ENCODE measurements around the gene AUTS2.

Gene AUTS2

DNA sequence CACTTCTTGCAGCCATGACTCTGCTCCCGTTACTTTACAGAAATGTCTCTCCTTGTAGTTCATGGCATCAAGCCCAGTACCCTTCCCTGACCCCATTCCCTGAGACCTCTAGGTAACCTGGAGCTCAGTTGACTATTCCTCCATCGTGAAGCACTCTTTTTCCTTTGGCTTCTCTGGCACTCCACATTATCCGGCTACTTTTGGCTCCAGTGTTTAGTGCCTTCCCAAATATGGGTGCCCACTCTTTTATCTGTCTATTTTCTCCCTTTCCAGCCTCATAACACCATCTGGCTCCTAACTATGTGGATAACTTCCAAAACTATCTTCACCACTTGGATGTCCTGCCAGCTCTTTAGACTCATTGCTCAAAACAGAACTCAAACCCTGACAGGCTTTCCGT, 788.9 kb downstream of the AUTS2 start:
- no peak overlapping the region for H3K9ac ChIP-seq (ENCODE audit: low read length)
- H4K20me1 ChIP-seq (ENCODE audit: insufficient read depth, low read length), result no peaks in the 10 kb centered on the region
- peaks cover 5% of the 10 kb centered on the region; the same call in 1 of the 2 replicates for H3K36me3 ChIP-seq (ENCODE audit: insufficient read depth, low read length)

DNA sequence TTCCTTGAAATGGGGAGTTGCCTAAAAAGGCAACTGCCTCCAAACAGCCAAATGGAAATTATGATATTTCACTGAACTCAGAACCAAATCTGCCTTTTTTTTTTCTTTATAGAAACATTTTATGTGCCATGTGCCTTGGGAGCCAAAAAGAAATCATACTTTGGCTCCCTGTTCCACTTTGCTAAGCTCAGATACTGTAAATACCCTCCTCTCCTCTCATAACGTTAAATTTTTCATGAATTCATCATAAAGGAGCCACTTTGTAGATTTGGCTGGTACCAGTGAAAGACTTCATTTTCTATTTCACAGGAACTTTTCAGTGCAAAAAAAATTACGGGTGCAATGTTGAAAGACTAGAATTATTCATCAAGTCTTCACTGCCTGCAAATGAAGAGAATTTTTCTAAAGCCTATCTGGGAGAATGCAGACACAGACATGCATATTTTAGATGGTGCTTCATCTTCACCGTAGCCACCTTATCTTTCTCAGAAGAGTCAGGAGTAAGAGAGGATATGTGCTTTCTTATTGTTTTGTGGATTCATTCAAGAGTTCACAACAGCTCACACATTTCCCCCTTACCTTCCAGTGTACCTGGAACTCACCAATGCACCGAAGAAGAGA, 791.4 kb downstream of the AUTS2 start:
- H3K9me3 ChIP-seq (ENCODE audit: low read length), result no peaks in the 10 kb centered on the region

More for the DNA sequence above, 788.9 kb downstream of the AUTS2 start:
- no peaks in the 10 kb centered on the region for H3K27me3 ChIP-seq (ENCODE audit: insufficient read depth, low read length)
- H3F3A ChIP-seq (ENCODE audit: insufficient read depth, low read length), result no peaks in the 10 kb centered on the region
- H3K4me1 ChIP-seq (ENCODE audit: insufficient read depth, low read length, severe bottlenecking), result no peaks in the 10 kb centered on the region
- H3K79me2 ChIP-seq (ENCODE audit: insufficient read depth, low read length), result no peaks in the 10 kb centered on the region
- H3K9me3 ChIP-seq (ENCODE audit: low read length), result no peaks in the 10 kb centered on the region
- H3K4me2 ChIP-seq (ENCODE audit: low read length), result no peak overlapping the region
- no peaks in the 10 kb centered on the region for H3K9me2 ChIP-seq (ENCODE audit: low read depth, low read length)
- no peak overlapping the region for H3K27ac ChIP-seq (ENCODE audit: low read depth, low read length, poor library complexity, severe bottlenecking)
- no peak overlapping the region for H2AFZ ChIP-seq (ENCODE audit: low read length)
- no peak overlapping the region for H3K4me3 ChIP-seq (ENCODE audit: low read depth, low read length, poor library complexity, severe bottlenecking)
- TF ChIP-seq EZH2 (IDR thresholded peaks at IDR 0.05; ENCODE audit: borderline replicate concordance, low read length), result no peak
- TF ChIP-seq, protein P1, sequence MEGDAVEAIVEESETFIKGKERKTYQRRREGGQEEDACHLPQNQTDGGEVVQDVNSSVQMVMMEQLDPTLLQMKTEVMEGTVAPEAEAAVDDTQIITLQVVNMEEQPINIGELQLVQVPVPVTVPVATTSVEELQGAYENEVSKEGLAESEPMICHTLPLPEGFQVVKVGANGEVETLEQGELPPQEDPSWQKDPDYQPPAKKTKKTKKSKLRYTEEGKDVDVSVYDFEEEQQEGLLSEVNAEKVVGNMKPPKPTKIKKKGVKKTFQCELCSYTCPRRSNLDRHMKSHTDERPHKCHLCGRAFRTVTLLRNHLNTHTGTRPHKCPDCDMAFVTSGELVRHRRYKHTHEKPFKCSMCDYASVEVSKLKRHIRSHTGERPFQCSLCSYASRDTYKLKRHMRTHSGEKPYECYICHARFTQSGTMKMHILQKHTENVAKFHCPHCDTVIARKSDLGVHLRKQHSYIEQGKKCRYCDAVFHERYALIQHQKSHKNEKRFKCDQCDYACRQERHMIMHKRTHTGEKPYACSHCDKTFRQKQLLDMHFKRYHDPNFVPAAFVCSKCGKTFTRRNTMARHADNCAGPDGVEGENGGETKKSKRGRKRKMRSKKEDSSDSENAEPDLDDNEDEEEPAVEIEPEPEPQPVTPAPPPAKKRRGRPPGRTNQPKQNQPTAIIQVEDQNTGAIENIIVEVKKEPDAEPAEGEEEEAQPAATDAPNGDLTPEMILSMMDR (IDR thresholded peaks at IDR 0.05; ENCODE audit: low read length), result no peak

DNA sequence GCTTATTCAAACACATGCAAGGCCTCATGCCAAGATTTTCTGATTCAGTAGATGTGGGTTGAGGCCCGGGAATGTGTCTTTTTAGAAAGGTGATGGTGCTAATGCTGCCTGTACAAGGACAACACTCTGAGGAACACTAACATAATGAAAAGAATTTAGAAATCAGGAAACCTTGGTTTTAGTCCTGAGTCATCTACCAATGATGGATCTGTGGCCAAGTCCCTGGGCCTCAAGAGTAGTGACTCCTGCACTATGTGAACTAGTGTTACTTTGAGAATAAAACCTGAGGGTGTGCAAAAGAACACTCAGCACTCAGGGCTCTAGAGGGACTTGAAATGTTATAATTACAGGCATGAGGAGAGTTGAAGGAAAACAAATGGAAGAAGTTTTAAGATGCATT, 792.0 kb downstream of the AUTS2 start:
- peaks cover 5% of the 10 kb centered on the region; the same call in 1 of the 2 replicates for H3K36me3 ChIP-seq (ENCODE audit: insufficient read depth, low read length)
- no peak overlapping the region for H3K9ac ChIP-seq (ENCODE audit: low read length)
- no peaks in the 10 kb centered on the region for H3K27me3 ChIP-seq (ENCODE audit: insufficient read depth, low read length)
- H3K4me2 ChIP-seq (ENCODE audit: low read length), result no peak overlapping the region
- no peak overlapping the region for H3K4me3 ChIP-seq (ENCODE audit: low read depth, low read length, poor library complexity, severe bottlenecking)
- no peaks in the 10 kb centered on the region for H4K20me1 ChIP-seq (ENCODE audit: insufficient read depth, low read length)
- no peaks in the 10 kb centered on the region for H3K9me3 ChIP-seq (ENCODE audit: low read length)
- H3K79me2 ChIP-seq (ENCODE audit: insufficient read depth, low read length), result no peaks in the 10 kb centered on the region
- H3K4me1 ChIP-seq (ENCODE audit: insufficient read depth, low read length, severe bottlenecking), result no peaks in the 10 kb centered on the region
- no peak overlapping the region for H3K27ac ChIP-seq (ENCODE audit: low read depth, low read length, poor library complexity, severe bottlenecking)
- H3F3A ChIP-seq (ENCODE audit: insufficient read depth, low read length), result no peaks in the 10 kb centered on the region
- no peak overlapping the region for H2AFZ ChIP-seq (ENCODE audit: low read length)
- no peaks in the 10 kb centered on the region for H3K9me2 ChIP-seq (ENCODE audit: low read depth, low read length)
- TF ChIP-seq, protein P1 (IDR thresholded peaks at IDR 0.05; ENCODE audit: low read length), result no peak

More for the DNA sequence above, 791.4 kb downstream of the AUTS2 start:
- TF ChIP-seq, protein P1 (IDR thresholded peaks at IDR 0.05; ENCODE audit: low read length), result no peak
- no peak for TF ChIP-seq EZH2 (IDR thresholded peaks at IDR 0.05; ENCODE audit: borderline replicate concordance, low read length)
- no peak overlapping the region for H2AFZ ChIP-seq (ENCODE audit: low read length)
- H3K4me1 ChIP-seq (ENCODE audit: insufficient read depth, low read length, severe bottlenecking), result no peaks in the 10 kb centered on the region
- H3F3A ChIP-seq (ENCODE audit: insufficient read depth, low read length), result no peaks in the 10 kb centered on the region
- H3K9ac ChIP-seq (ENCODE audit: low read length), result no peak overlapping the region
- H4K20me1 ChIP-seq (ENCODE audit: insufficient read depth, low read length), result no peaks in the 10 kb centered on the region
- H3K36me3 ChIP-seq (ENCODE audit: insufficient read depth, low read length), result peaks cover 5% of the 10 kb centered on the region; the same call in 1 of the 2 replicates
- no peak overlapping the region for H3K4me2 ChIP-seq (ENCODE audit: low read length)
- H3K4me3 ChIP-seq (ENCODE audit: low read depth, low read length, poor library complexity, severe bottlenecking), result no peak overlapping the region
- H3K9me2 ChIP-seq (ENCODE audit: low read depth, low read length), result no peaks in the 10 kb centered on the region
- no peaks in the 10 kb centered on the region for H3K27me3 ChIP-seq (ENCODE audit: insufficient read depth, low read length)
- no peaks in the 10 kb centered on the region for H3K79me2 ChIP-seq (ENCODE audit: insufficient read depth, low read length)
- no peak overlapping the region for H3K27ac ChIP-seq (ENCODE audit: low read depth, low read length, poor library complexity, severe bottlenecking)

Data from OCI-LY1 (cell line).